ENCODE results near the gene PACRG.

PACRG gene

DNA sequence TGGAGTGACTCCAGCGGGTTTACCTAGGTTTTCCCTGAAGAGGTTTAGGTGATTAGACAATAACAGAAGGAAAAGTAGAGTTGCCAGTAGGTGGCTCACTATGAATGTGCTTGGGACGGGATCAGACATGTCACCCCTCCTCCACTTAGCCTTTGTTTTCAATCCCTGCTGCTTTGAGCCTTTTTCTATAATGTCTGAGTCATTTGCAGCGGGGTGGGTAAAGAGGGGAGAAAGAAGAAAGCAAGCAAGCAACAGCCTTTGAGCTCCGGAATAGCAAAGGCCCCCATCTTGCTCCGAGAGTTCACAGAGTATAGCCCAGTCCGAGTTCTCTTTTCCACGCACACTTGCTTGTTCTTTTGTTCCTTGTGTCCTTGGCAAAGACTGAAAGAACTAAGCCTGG lies 129.1 kb downstream of the PACRG start:
- TF ChIP-seq, protein P1, sequence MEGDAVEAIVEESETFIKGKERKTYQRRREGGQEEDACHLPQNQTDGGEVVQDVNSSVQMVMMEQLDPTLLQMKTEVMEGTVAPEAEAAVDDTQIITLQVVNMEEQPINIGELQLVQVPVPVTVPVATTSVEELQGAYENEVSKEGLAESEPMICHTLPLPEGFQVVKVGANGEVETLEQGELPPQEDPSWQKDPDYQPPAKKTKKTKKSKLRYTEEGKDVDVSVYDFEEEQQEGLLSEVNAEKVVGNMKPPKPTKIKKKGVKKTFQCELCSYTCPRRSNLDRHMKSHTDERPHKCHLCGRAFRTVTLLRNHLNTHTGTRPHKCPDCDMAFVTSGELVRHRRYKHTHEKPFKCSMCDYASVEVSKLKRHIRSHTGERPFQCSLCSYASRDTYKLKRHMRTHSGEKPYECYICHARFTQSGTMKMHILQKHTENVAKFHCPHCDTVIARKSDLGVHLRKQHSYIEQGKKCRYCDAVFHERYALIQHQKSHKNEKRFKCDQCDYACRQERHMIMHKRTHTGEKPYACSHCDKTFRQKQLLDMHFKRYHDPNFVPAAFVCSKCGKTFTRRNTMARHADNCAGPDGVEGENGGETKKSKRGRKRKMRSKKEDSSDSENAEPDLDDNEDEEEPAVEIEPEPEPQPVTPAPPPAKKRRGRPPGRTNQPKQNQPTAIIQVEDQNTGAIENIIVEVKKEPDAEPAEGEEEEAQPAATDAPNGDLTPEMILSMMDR (IDR thresholded peaks at IDR 0.05; ENCODE audit: low read depth, low read length): peak; percentile 75
- peak; percentile 59 for DNase-seq (ENCODE audit: extremely low read depth, low read depth)

DNA sequence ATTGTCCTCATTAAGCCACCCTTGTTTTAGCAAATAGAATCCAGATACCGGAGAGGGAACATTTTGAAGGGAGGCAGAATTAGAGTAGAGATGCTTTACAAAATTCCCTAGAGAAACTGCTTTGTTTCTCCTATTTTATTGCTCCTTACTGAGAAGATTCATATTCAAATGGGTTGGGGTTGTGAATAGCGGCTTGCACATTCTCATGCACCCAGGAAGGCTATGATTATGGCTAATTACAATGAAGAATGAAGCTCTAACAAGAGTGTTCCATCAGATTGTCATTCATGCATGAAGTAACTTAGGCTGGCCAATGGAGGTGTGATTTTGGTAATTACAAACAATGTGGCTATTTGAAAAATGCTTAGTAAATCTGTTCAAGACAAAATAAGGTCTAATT lies 129.6 kb downstream of the PACRG start:
- no peak for DNase-seq (ENCODE audit: extremely low read depth, low read depth)
- TF ChIP-seq, protein P1 (IDR thresholded peaks at IDR 0.05; ENCODE audit: low read depth, low read length): no peak

DNA sequence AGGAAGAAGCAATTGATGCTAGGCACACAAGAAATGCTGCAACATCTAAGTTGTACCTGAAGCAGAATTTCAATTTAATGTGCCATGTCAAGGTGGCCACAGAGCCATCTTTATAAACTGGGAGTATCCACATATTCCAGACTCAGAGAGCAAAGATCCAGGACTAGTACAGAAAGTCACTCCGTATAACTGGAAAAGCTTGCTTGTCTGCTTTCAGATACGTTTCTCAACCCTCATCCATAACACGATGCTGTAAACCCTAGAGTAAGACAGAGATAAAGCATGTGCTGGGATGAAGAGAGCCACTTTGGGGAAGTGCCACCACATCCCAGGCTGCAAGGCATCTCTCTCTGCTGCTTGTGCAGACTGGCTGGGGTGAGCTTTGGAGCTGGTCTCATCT lies 134.7 kb downstream of the PACRG start:
- no peak for DNase-seq (ENCODE audit: extremely low read depth, low read depth)
- TF ChIP-seq, protein P1 (IDR thresholded peaks at IDR 0.05; ENCODE audit: low read depth, low read length): no peak

DNA sequence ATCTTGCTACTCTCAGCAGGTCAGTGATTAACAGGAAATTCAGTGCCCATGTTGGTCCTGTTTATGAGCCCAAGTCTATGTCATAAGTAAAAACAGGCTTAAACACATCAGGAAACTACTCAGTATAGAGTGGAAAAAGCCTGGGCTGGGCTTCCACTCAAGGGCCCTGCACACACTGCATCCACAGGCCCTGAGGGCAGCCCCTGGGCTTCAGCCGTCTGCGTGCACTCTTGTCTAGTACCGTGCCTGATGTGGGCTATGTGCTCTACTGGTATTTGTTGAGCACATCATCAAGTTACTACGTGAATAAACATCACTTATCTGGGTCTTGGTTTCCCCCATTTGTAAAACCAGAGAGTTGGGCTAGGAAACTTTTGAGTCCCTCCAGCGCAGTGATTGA lies 135.2 kb downstream of the PACRG start:
- no peak for DNase-seq (ENCODE audit: extremely low read depth, low read depth)
- TF ChIP-seq, protein P1 (IDR thresholded peaks at IDR 0.05; ENCODE audit: low read depth, low read length): no peak

DNA sequence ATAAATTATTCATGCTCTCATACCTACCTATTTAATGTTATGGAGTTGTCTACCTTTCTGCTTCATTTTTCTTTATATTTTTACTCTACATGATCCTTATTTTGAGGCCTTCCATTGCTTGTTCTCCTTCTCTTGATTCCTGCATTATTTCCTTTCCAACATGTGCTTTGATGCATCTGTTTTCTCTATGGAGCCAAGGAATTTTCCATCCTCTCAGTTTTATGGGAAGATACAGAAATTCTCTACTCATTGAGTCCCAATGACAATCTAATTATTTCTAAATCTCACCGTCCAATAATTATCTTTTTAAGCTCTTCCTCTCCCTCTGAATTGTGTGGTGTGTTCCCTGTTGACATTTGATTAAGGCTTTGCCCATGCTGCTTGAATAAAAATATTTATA lies 136.0 kb downstream of the PACRG start:
- DNase-seq (ENCODE audit: extremely low read depth, low read depth): no peak
- TF ChIP-seq, protein P1 (IDR thresholded peaks at IDR 0.05; ENCODE audit: low read depth, low read length): no peak

DNA sequence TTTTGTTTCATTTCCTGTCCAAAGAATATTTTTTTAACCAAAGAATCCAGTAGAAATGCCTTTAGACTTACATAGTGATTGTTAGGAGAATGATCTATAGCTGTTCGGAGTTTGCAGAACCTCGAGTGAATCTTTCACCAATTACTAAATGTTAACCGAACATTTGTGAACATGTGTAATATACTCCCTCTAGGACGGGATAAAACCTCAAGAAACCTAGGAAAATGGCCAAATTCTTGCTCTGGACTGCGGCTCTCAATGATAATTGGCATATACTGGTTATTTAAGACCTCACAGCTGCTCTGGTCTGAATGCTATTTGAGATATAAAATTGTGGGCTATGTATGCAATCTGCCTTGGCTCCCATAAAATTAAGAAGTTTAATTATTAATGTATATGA lies 137.1 kb downstream of the PACRG start:
- no peak for DNase-seq (ENCODE audit: extremely low read depth, low read depth)
- TF ChIP-seq, protein P1 (IDR thresholded peaks at IDR 0.05; ENCODE audit: low read depth, low read length): no peak

DNA sequence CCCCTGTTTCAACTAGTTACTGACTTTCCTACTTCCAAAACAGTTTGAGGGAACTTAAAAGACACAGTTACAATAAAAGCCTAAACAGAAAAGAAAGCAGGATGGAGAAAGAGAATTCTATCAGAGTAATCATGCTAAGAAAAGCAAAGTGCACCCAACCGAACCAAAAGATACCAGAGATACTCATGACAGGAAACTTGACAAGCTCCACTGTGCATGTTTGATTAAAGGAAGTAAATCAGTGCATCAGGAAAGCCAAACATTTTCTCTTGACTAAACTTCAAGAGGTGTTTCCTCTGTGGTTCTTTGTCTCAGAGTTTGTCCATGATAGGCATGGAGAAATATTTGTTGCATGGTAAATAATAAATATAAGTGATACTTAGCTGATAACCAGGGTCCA lies 138.9 kb downstream of the PACRG start:
- no peak for DNase-seq (ENCODE audit: extremely low read depth, low read depth)
- TF ChIP-seq, protein P1 (IDR thresholded peaks at IDR 0.05; ENCODE audit: low read depth, low read length): no peak

All from AG09319 (cell line).